ENCODE results near the gene CXorf65.

Gene CXorf65

DNA sequence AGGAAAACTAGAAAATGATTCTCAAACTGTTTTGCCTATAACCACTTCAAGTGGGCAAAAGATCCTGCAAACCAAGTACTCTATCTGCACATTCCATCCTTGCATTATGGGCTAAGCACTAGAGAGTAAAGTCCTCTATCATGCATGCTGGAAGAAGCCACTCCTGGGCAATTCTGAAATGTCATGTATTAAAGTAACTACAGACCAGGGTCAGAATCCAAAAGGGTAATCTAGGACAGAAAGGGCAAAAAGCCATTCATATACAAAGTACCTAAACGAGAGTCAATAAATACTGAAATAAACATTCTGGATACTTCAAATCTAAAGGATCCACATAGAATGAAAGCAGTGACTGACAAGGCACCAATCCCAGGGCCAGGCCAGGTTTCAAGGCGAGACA lies 39.5 kb downstream of the CXorf65 start:
- H3K4me2 ChIP-seq (ENCODE audit: low read length): peak overlapping the region; percentile 63
- H3K27me3 ChIP-seq (ENCODE audit: insufficient read depth, low read length): no peaks in the 10 kb centered on the region
- H3K4me3 ChIP-seq (ENCODE audit: low read depth, low read length, poor library complexity, severe bottlenecking): peak overlapping the region; percentile 85
- H3K36me3 ChIP-seq (ENCODE audit: insufficient read depth, low read length): 0 out of 2 replicates have a peak, but pooled peaks cover 5% of the 10 kb centered on the region
- peak overlapping the region; percentile 88 for H3K9ac ChIP-seq (ENCODE audit: low read length)
- no peaks in the 10 kb centered on the region for H3K9me3 ChIP-seq (ENCODE audit: low read length)
- no peak overlapping the region for H3K27ac ChIP-seq (ENCODE audit: low read depth, low read length, poor library complexity, severe bottlenecking)
- H3K4me1 ChIP-seq (ENCODE audit: insufficient read depth, low read length, severe bottlenecking): peaks cover 13% of the 10 kb centered on the region
- H3F3A ChIP-seq (ENCODE audit: insufficient read depth, low read length): no peaks in the 10 kb centered on the region
- no peaks in the 10 kb centered on the region for H3K9me2 ChIP-seq (ENCODE audit: low read depth, low read length)
- H2AFZ ChIP-seq (ENCODE audit: low read length): no peak overlapping the region
- H3K79me2 ChIP-seq (ENCODE audit: insufficient read depth, low read length): peaks cover 13% of the 10 kb centered on the region; the same call in 1 of the 2 replicates
- TF ChIP-seq, protein P1, sequence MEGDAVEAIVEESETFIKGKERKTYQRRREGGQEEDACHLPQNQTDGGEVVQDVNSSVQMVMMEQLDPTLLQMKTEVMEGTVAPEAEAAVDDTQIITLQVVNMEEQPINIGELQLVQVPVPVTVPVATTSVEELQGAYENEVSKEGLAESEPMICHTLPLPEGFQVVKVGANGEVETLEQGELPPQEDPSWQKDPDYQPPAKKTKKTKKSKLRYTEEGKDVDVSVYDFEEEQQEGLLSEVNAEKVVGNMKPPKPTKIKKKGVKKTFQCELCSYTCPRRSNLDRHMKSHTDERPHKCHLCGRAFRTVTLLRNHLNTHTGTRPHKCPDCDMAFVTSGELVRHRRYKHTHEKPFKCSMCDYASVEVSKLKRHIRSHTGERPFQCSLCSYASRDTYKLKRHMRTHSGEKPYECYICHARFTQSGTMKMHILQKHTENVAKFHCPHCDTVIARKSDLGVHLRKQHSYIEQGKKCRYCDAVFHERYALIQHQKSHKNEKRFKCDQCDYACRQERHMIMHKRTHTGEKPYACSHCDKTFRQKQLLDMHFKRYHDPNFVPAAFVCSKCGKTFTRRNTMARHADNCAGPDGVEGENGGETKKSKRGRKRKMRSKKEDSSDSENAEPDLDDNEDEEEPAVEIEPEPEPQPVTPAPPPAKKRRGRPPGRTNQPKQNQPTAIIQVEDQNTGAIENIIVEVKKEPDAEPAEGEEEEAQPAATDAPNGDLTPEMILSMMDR (IDR thresholded peaks at IDR 0.05; ENCODE audit: low read length): no peak
- TF ChIP-seq EZH2 (IDR thresholded peaks at IDR 0.05; ENCODE audit: borderline replicate concordance, low read length): no peak
- no peaks in the 10 kb centered on the region for H4K20me1 ChIP-seq (ENCODE audit: insufficient read depth, low read length)

DNA sequence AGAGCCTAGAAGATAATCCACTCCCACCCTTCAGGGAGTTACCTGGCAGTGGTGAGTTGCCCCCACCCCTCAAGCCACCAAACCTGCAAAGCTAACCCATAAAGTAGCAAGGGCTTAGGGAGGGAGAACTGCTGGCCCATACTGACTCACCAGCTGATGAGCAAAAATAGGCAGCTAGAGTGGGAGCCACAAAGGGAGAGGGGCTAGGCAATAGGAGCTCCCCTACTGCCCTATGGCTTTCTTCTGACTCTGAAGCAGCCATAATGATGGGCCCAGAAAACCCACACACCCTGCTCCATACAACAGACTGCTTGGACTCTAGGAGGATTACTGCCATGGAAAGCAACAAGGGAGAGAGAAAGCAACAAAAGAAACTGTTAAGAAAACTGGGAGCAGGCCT lies 46.4 kb downstream of the CXorf65 start:
- no peak overlapping the region for H3K27ac ChIP-seq (ENCODE audit: low read depth, low read length, poor library complexity, severe bottlenecking)

DNA sequence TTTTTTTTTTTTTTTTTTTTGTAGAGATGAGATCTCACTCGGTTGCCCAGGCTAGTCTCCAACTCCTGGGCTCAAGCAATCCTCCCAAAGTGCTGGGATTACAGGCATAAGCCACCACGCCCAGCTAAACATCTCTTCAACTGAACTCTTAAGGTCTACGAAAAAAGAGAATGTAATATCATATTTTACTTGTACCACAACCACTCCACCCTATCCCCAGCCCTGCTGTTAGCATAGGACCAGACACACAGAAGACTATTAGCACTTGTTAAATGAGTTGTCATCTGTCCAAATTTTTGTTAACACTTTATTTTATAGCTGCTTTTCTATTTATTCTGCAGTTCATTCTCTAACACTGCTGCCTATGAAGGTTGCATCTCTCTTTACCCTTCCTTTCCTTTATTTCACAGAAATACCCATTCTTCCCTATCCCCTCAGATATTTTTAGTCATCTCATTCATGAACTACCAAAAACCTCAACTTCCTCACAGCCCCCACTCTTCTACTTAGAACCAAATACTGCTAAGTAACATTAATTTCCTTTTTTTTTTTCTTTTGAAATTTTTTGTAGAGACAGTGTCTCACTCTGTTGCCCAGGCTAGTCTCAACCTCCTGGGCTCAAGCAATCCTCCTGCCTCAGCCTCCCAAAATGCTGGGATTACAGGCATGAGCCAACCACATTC lies 48.6 kb downstream of the CXorf65 start:
- H3K9ac ChIP-seq (ENCODE audit: low read length): no peak overlapping the region
- H3F3A ChIP-seq (ENCODE audit: insufficient read depth, low read length): no peaks in the 10 kb centered on the region
- TF ChIP-seq, protein P1 (IDR thresholded peaks at IDR 0.05; ENCODE audit: low read length): no peak
- TF ChIP-seq EZH2 (IDR thresholded peaks at IDR 0.05; ENCODE audit: borderline replicate concordance, low read length): no peak
- H3K4me1 ChIP-seq (ENCODE audit: insufficient read depth, low read length, severe bottlenecking): no peaks in the 10 kb centered on the region
- H3K79me2 ChIP-seq (ENCODE audit: insufficient read depth, low read length): no peaks in the 10 kb centered on the region
- H3K36me3 ChIP-seq (ENCODE audit: insufficient read depth, low read length): peaks cover 10% of the 10 kb centered on the region
- no peaks in the 10 kb centered on the region for H3K9me2 ChIP-seq (ENCODE audit: low read depth, low read length)
- H3K4me2 ChIP-seq (ENCODE audit: low read length): no peak overlapping the region
- H3K9me3 ChIP-seq (ENCODE audit: low read length): no peaks in the 10 kb centered on the region
- H3K4me3 ChIP-seq (ENCODE audit: low read depth, low read length, poor library complexity, severe bottlenecking): no peak overlapping the region
- no peak overlapping the region for H3K27ac ChIP-seq (ENCODE audit: low read depth, low read length, poor library complexity, severe bottlenecking)
- H4K20me1 ChIP-seq (ENCODE audit: insufficient read depth, low read length): no peaks in the 10 kb centered on the region
- no peaks in the 10 kb centered on the region for H3K27me3 ChIP-seq (ENCODE audit: insufficient read depth, low read length)
- no peak overlapping the region for H2AFZ ChIP-seq (ENCODE audit: low read length)

More for the DNA sequence above, 46.4 kb downstream of the CXorf65 start:
- no peaks in the 10 kb centered on the region for H3K4me1 ChIP-seq (ENCODE audit: insufficient read depth, low read length, severe bottlenecking)
- H3K9ac ChIP-seq (ENCODE audit: low read length): no peak overlapping the region
- H3F3A ChIP-seq (ENCODE audit: insufficient read depth, low read length): no peaks in the 10 kb centered on the region
- no peaks in the 10 kb centered on the region for H3K9me3 ChIP-seq (ENCODE audit: low read length)
- TF ChIP-seq, protein P1 (IDR thresholded peaks at IDR 0.05; ENCODE audit: low read length): no peak
- TF ChIP-seq EZH2 (IDR thresholded peaks at IDR 0.05; ENCODE audit: borderline replicate concordance, low read length): no peak
- H3K27me3 ChIP-seq (ENCODE audit: insufficient read depth, low read length): no peaks in the 10 kb centered on the region
- no peak overlapping the region for H3K4me3 ChIP-seq (ENCODE audit: low read depth, low read length, poor library complexity, severe bottlenecking)
- H3K9me2 ChIP-seq (ENCODE audit: low read depth, low read length): no peaks in the 10 kb centered on the region
- H4K20me1 ChIP-seq (ENCODE audit: insufficient read depth, low read length): no peaks in the 10 kb centered on the region
- no peak overlapping the region for H3K4me2 ChIP-seq (ENCODE audit: low read length)
- no peak overlapping the region for H2AFZ ChIP-seq (ENCODE audit: low read length)
- peaks cover 10% of the 10 kb centered on the region for H3K36me3 ChIP-seq (ENCODE audit: insufficient read depth, low read length)
- H3K79me2 ChIP-seq (ENCODE audit: insufficient read depth, low read length): no peaks in the 10 kb centered on the region
